Iris pigment epithelial cell (primary cell): ENCODE data around the gene USP17L15.
A peak's percentile ranks its signal among the peaks of the same experiment; 100 is the strongest.
"Not testable (repeated sequence)": the region's sequence is repeated elsewhere in the genome, so short reads cannot be mapped to it uniquely, and the experiment has no call there.

ENCODE experiments used
- DNase-seq: peaks from one replicate; pipeline ENCODE4 v3.0.0-alpha.2; 2011; ENCODE audit warnings: low read depth

Gene USP17L15, protein sequence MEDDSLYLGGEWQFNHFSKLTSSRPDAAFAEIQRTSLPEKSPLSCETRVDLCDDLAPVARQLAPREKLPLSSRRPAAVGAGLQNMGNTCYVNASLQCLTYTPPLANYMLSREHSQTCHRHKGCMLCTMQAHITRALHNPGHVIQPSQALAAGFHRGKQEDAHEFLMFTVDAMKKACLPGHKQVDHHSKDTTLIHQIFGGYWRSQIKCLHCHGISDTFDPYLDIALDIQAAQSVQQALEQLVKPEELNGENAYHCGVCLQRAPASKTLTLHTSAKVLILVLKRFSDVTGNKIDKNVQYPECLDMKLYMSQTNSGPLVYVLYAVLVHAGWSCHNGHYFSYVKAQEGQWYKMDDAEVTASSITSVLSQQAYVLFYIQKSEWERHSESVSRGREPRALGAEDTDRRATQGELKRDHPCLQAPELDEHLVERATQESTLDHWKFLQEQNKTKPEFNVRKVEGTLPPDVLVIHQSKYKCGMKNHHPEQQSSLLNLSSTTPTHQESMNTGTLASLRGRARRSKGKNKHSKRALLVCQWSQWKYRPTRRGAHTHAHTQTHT

DNA sequence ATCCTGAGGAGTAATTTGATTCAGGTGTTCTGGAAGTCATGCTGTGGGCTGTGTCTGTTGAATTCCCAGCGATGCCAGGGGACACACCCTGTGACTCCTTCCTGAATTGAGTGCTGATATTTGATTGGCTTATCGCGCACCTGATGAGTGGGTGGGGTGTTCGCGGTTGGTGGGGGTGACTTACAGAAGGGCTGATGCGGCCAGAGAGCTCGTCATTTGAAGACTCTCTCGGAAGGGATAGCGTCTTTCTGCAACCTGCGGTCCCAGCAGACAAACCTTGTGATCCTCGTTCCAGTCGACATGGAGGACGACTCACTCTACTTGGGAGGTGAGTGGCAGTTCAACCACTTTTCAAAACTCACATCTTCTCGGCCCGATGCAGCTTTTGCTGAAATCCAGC lies at the start of gene USP17L15:
TSS of gene USP17L15 (plus strand) at position 301 of the 400 bp plus-strand sequence. CDS start at position 301, 0 bp downstream.
- DNase-seq, result not testable (repeated sequence)

DNA sequence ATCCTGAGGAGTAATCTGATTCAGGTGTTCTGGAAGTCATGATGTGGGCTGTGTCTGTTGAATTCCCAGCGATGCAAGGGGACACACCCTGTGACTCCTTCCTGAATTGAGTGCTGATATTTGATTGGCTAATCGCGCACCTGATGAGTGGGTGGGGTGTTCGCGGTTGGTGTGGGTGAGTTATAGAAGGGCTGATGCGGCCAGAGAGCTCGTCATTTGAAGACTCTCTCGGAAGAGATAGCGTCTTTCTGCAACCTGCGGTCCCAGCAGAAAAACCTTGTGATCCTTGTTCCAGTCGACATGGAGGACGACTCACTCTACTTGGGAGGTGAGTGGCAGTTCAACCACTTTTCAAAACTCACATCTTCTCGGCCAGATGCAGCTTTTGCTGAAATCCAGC lies 23.8 kb upstream of the USP17L15 start, which contains the start of gene USP17L10:
TSS of gene USP17L10 (plus strand) at position 301 of the 400 bp plus-strand sequence. CDS start at position 301, 0 bp downstream.
- DNase-seq, result not testable (repeated sequence)

DNA sequence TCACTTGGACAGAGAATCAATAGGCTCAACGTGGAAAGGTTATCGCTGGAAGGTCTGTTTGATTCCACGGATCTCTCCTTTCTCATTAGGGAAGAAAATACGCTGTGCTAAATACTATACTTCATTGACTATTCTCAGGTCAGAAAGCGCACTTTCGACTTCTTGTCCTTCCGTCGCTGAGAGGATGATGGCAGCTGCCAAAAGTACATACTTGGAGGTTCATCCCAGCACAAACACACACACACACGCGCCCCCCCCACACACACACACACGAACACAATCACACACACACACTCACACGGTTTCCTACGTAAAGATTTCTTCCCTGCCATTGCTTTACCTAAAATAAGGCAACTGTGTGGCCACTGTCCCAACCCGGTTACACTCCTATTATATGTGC lies 19.5 kb upstream of the USP17L15 start:
- not testable (repeated sequence) for DNase-seq

DNA sequence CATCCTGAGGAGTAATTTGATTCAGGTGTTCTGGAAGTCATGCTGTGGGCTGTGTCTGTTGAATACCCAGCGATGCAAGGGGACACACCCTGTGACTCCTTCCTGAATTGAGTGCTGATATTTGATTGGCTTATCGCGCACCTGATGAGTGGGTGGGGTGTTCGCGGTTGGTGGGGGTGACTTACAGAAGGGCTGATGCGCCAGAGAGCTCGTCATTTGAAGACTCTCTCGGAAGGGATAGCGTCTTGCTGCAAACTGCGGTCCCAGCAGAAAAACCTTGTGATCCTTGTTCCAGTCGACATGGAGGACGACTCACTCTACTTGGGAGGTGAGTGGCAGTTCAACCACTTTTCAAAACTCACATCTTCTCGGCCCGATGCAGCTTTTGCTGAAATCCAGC lies 19.1 kb upstream of the USP17L15 start, which contains the start of gene USP17L11:
TSS of gene USP17L11 (plus strand) at position 301 of the 400 bp plus-strand sequence. CDS start at position 301, 0 bp downstream.
- DNase-seq, result not testable (repeated sequence)

DNA sequence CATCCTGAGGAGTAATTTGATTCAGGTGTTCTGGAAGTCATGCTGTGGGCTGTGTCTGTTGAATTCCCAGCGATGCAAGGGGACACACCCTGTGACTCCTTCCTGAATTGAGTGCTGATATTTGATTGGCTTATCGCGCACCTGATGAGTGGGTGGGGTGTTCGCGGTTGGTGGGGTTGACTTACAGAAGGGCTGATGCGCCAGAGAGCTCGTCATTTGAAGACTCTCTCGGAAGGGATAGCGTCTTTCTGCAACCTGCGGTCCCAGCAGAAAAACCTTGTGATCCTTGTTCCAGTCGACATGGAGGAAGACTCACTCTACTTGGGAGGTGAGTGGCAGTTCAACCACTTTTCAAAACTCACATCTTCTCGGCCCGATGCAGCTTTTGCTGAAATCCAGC lies 14.3 kb upstream of the USP17L15 start, which contains the start of gene USP17L12:
TSS of gene USP17L12 (plus strand) at position 301 of the 400 bp plus-strand sequence. CDS start at position 301, 0 bp downstream.
- DNase-seq, result not testable (repeated sequence)

DNA sequence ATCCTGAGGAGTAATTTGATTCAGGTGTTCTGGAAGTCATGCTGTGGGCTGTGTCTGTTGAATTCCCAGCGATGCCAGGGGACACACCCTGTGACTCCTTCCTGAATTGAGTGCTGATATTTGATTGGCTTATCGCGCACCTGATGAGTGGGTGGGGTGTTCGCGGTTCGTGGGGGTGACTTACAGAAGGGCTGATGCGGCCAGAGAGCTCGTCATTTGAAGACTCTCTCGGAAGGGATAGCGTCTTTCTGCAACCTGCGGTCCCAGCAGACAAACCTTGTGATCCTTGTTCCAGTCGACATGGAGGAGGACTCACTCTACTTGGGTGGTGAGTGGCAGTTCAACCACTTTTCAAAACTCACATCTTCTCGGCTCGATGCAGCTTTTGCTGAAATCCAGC lies 9.6 kb upstream of the USP17L15 start, which contains the start of gene USP17L13:
TSS of gene USP17L13 (plus strand) at position 301 of the 400 bp plus-strand sequence. CDS start at position 301, 0 bp downstream.
- not testable (repeated sequence) for DNase-seq

DNA sequence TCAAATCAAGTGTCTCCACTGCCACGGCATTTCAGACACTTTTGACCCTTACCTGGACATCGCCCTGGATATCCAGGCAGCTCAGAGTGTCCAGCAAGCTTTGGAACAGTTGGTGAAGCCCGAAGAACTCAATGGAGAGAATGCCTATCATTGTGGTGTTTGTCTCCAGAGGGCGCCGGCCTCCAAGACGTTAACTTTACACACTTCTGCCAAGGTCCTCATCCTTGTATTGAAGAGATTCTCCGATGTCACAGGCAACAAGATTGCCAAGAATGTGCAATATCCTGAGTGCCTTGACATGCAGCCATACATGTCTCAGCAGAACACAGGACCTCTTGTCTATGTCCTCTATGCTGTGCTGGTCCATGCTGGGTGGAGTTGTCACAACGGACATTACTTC lies 3.9 kb upstream of the USP17L15 start:
- not testable (repeated sequence) for DNase-seq

DNA sequence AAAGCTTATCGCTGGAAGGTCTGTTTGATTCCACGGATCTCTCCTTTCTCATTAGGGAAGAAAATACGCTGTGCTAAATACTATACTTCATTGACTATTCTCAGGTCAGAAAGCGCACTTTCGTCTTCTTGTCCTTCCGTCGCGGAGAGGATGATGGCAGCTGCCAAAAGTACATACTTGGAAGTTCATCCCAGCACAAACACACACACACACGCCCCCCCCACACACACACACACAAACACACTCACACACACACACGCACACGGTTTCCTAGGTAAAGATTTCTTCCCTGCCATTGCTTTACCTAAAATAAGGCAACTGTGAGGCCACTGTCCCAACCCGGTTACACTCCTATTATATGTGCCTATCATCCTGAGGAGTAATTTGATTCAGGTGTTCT lies 4.3 kb downstream of the USP17L15 start:
- peak; percentile 5 for DNase-seq

DNA sequence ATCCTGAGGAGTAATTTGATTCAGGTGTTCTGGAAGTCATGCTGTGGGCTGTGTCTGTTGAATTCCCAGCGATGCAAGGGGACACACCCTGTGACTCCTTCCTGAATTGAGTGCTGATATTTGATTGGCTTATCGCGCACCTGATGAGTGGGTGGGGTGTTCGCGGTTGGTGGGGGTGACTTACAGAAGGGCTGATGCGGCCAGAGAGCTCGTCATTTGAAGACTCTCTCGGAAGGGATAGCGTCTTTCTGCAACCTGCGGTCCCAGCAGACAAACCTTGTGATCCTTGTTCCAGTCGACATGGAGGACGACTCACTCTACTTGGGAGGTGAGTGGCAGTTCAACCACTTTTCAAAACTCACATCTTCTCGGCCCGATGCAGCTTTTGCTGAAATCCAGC lies 9.4 kb downstream of the USP17L15 start, which contains the start of gene USP17L17:
TSS of gene USP17L17 (plus strand) at position 301 of the 400 bp plus-strand sequence. CDS start at position 301, 0 bp downstream.
- not testable (repeated sequence) for DNase-seq

DNA sequence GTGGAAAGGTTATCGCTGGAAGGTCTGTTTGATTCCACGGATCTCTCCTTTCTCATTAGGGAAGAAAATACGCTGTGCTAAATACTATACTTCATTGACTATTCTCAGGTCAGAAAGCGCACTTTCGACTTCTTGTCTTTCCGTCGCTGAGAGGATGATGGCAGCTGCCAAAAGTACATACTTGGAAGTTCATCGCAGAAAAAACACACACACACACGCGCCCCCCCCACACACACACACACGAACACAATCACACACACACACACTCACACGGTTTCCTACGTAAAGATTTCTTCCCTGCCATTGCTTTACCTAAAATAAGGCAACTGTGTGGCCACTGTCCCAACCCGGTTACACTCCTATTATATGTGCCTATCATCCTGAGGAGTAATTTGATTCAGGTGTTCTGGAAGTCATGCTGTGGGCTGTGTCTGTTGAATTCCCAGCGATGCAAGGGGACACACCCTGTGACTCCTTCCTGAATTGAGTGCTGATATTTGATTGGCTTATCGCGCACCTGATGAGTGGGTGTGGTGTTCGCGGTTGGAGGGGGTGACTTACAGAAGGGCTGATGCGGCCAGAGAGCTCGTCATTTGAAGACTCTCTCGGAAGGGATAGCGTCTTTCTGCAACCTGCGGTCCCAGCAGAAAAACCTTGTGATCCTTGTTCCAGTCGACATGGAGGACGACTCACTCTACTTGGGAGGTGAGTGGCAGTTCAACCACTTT lies 13.9 kb downstream of the USP17L15 start, which contains the start of gene USP17L18:
TSS of gene USP17L18 (plus strand) at position 678 of the 728 bp plus-strand sequence. CDS start at position 678, 0 bp downstream.
- peak; percentile 2 for DNase-seq

DNA sequence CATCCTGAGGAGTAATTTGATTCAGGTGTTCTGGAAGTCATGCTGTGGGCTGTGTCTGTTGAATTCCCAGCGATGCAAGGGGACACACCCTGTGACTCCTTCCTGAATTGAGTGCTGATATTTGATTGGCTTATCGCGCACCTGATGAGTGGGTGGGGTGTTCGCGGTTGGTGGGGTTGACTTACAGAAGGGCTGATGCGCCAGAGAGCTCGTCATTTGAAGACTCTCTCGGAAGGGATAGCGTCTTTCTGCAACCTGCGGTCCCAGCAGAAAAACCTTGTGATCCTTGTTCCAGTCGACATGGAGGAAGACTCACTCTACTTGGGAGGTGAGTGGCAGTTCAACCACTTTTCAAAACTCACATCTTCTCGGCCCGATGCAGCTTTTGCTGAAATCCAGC lies 18.9 kb downstream of the USP17L15 start, which contains the start of gene USP17L19:
TSS of gene USP17L19 (plus strand) at position 301 of the 400 bp plus-strand sequence. CDS start at position 301, 0 bp downstream.
- DNase-seq, result not testable (repeated sequence)

DNA sequence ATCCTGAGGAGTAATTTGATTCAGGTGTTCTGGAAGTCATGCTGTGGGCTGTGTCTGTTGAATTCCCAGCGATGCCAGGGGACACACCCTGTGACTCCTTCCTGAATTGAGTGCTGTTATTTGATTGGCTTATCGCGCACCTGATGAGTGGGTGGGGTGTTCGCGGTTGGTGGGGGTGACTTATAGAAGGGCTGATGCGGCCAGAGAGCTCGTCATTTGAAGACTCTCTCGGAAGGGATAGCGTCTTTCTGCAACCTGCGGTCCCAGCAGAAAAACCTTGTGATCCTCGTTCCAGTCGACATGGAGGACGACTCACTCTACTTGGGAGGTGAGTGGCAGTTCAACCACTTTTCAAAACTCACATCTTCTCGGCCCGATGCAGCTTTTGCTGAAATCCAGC lies 23.6 kb downstream of the USP17L15 start, which contains the start of gene USP17L20:
TSS of gene USP17L20 (plus strand) at position 301 of the 400 bp plus-strand sequence. CDS start at position 301, 0 bp downstream.
- DNase-seq, result not testable (repeated sequence)

DNA sequence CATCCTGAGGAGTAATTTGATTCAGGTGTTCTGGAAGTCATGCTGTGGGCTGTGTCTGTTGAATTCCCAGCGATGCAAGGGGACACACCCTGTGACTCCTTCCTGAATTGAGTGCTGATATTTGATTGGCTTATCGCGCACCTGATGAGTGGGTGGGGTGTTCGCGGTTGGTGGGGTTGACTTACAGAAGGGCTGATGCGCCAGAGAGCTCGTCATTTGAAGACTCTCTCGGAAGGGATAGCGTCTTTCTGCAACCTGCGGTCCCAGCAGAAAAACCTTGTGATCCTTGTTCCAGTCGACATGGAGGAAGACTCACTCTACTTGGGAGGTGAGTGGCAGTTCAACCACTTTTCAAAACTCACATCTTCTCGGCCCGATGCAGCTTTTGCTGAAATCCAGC lies 28.4 kb downstream of the USP17L15 start, which contains the start of gene USP17L21:
TSS of gene USP17L21 (plus strand) at position 301 of the 400 bp plus-strand sequence. CDS start at position 301, 0 bp downstream.
- not testable (repeated sequence) for DNase-seq

DNA sequence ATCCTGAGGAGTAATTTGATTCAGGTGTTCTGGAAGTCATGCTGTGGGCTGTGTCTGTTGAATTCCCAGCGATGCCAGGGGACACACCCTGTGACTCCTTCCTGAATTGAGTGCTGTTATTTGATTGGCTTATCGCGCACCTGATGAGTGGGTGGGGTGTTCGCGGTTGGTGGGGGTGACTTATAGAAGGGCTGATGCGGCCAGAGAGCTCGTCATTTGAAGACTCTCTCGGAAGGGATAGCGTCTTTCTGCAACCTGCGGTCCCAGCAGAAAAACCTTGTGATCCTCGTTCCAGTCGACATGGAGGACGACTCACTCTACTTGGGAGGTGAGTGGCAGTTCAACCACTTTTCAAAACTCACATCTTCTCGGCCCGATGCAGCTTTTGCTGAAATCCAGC lies 33.1 kb downstream of the USP17L15 start, which contains the start of gene USP17L22:
TSS of gene USP17L22 (plus strand) at position 301 of the 400 bp plus-strand sequence. CDS start at position 301, 0 bp downstream.
- not testable (repeated sequence) for DNase-seq

DNA sequence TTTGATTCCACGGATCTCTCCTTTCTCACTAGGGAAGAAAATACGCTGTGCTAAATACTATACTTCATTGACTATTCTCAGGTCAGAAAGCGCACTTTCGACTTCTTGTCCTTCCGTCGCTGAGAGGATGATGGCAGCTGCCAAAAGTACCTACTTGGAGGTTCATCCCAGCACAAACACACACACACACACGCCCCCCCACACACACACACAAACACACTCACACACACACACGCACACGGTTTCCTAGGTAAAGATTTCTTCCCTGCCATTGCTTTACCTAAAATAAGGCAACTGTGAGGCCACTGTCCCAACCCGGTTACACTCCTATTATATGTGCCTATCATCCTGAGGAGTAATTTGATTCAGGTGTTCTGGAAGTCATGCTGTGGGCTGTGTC lies 37.5 kb downstream of the USP17L15 start:
- not testable (repeated sequence) for DNase-seq
